Liver (tissue), 9 donors: ENCODE results near the gene ZNF83. TPM values are rescaled to one million over a fixed set of nuclear protein-coding genes. Genes with fewer than 3 reads are reported as not detected.
A peak's percentile ranks its signal among the peaks of the same experiment; 100 is the strongest.
"Not testable (repeated sequence)": the region's sequence is repeated elsewhere in the genome, so short reads cannot be mapped to it uniquely, and the experiment has no call there.

Source experiments
- DNase-seq: peaks from one replicate; pipeline ENCODE4 v3.0.0-alpha.2; 2017; ENCODE audit warnings: low spot score
- H3K27ac ChIP-seq, 2 donors: one replicate each; pipeline ENCODE4 v1.7.0; 2013; ENCODE audit warnings: inconsistent platforms in 2 of 2, low read length in 2 of 2, control low read depth in 1 of 2, low read depth in 1 of 2, mild to moderate bottlenecking in 1 of 2
- H3K27me3 ChIP-seq, 4 donors: one replicate each; pipeline versions ENCODE4 v1.6.1 to v1.7.0; 2013; ENCODE audit warnings: low read length in 3 of 4, inconsistent platforms in 1 of 4, mild to moderate bottlenecking in 1 of 4, moderate library complexity in 1 of 4; ENCODE audit not compliant: control insufficient read depth in 4 of 4, insufficient read depth in 4 of 4
- H3K36me3 ChIP-seq, 4 donors: one replicate each; pipeline versions ENCODE4 v1.6.1 to v1.7.0; 2013; ENCODE audit warnings: low read length in 3 of 4, mild to moderate bottlenecking in 3 of 4, low read depth in 1 of 4, moderate library complexity in 1 of 4; ENCODE audit not compliant: control insufficient read depth in 4 of 4, insufficient read depth in 3 of 4
- H3K4me1 ChIP-seq, 4 donors: one replicate each; pipeline versions ENCODE4 v1.6.1 to v1.7.0; 2013; ENCODE audit warnings: low read length in 3 of 4, mild to moderate bottlenecking in 3 of 4, moderate library complexity in 1 of 4; ENCODE audit not compliant: control insufficient read depth in 4 of 4, insufficient read depth in 4 of 4
- H3K4me3 ChIP-seq, 3 donors: one replicate each; pipeline versions ENCODE4 v1.6.1 to v1.7.0; 2013; ENCODE audit warnings: low read length in 3 of 3, control low read depth in 1 of 3, low read depth in 1 of 3, mild to moderate bottlenecking in 1 of 3
- H3K9ac ChIP-seq, 2 donors: one replicate each; pipeline ENCODE4 v1.7.0; 2013; ENCODE audit warnings: low read length in 2 of 2, mild to moderate bottlenecking in 2 of 2, moderate library complexity in 2 of 2, control low read depth in 1 of 2, low read depth in 1 of 2
- H3K9me3 ChIP-seq, 4 donors: one replicate each; pipeline versions ENCODE4 v1.6.1 to v1.7.0; 2013; ENCODE audit warnings: low read length in 3 of 4; ENCODE audit not compliant: control insufficient read depth in 4 of 4
- EGR1 ChIP-seq, 2 donors: IDR thresholded peaks; 2 replicates each; pipeline ENCODE4 v1.6.1; 2016 to 2018; ENCODE audit warnings: antibody characterized with exemption in 2 of 2, low read depth in 2 of 2
- FOXA1 ChIP-seq: IDR thresholded peaks from 2 replicates; pipeline ENCODE4 v1.6.1; 2016; ENCODE audit warnings: antibody characterized with exemption
- FOXA2 ChIP-seq: IDR thresholded peaks from 2 replicates; pipeline ENCODE4 v1.6.1; 2016; ENCODE audit warnings: antibody characterized with exemption
- GABPA ChIP-seq, 2 donors: IDR thresholded peaks in 1 of 2; conservative IDR thresholded peaks in 1 of 2; 2 replicates each; pipeline ENCODE4 v1.6.1; 2016; ENCODE audit warnings: antibody characterized with exemption in 2 of 2, mild to moderate bottlenecking in 1 of 2, moderate library complexity in 1 of 2
- HNF4A ChIP-seq, 2 donors: conservative IDR thresholded peaks; 2 replicates each; pipeline ENCODE4 v1.6.1; 2016; ENCODE audit warnings: antibody characterized with exemption in 2 of 2, mild to moderate bottlenecking in 2 of 2
- HNF4G ChIP-seq: IDR thresholded peaks from 2 replicates; pipeline ENCODE4 v1.6.1; 2016; ENCODE audit warnings: antibody characterized with exemption
- JUND ChIP-seq, 2 donors: IDR thresholded peaks; 2 replicates each; pipeline ENCODE4 v1.6.1; 2016; ENCODE audit warnings: antibody characterized with exemption in 2 of 2
- NR2F2 ChIP-seq: IDR thresholded peaks from 2 replicates; pipeline ENCODE4 v1.6.1; 2016; ENCODE audit warnings: antibody characterized with exemption
- RAD21 ChIP-seq, 2 donors: IDR thresholded peaks; 2 replicates each; pipeline ENCODE4 v1.6.1; 2016; ENCODE audit warnings: antibody characterized with exemption in 2 of 2, mild to moderate bottlenecking in 2 of 2
- RXRA ChIP-seq, 2 donors: IDR thresholded peaks; 2 replicates each; pipeline ENCODE4 v1.6.1; 2017 to 2018; ENCODE audit warnings: antibody characterized with exemption in 2 of 2, mild to moderate bottlenecking in 1 of 2
- SP1 ChIP-seq: IDR thresholded peaks from 2 replicates; pipeline ENCODE4 v1.6.1; 2018; ENCODE audit warnings: antibody characterized with exemption, mild to moderate bottlenecking
- TAF1 ChIP-seq: conservative IDR thresholded peaks from 2 replicates; pipeline ENCODE4 v1.6.1; 2016; ENCODE audit warnings: antibody characterized with exemption, mild to moderate bottlenecking
- YY1 ChIP-seq: IDR thresholded peaks from 2 replicates; pipeline ENCODE4 v1.6.1; 2016; ENCODE audit warnings: antibody characterized with exemption, mild to moderate bottlenecking
- WGBS: extraction: QIAGEN DNeasy Blood & Tissue Kit; methylation state at CpG from one replicate; pipeline ENCODE4 v1.1.7; 2013; 5-methylcytosine and 5-hydroxymethylcytosine counted together
- polyA plus RNA-seq, 2 donors: library from polyadenylated mRNA; stranded (reverse) in 1 of 2; unstranded in 1 of 2; fragments of 200-250 nt in 1 of 2; fragments of >200 nt in 1 of 2; fragmentation: Nextera tagmentation in 1 of 2; extraction: Ambion mirVana in 1 of 2; gene quantifications; one replicate each; pipeline versions ENCODE4 v1.2.1 to v1.2.3, GENCODE V29; 2013 to 2015
- total RNA-seq, 2 donors: library from RNA; depleted of rRNA; stranded (reverse); fragments of >200 nt; gene quantifications; one replicate each; pipeline ENCODE4 v1.2.3, GENCODE V29; 2014
- TF ChIP-seq, protein P1 (sequence below): fragments of 150-350 bp; IDR thresholded peaks from 2 replicates; pipeline ENCODE4 v1.5.1; 2017; ENCODE audit warnings: improper control_type of control experiment, low read depth, low read length; ENCODE audit not compliant: missing input control
- TF ChIP-seq, protein P2 (sequence below): IDR thresholded peaks from 2 replicates; pipeline ENCODE4 v1.6.1; 2016; ENCODE audit warnings: antibody characterized with exemption
- TF ChIP-seq, protein P3 (sequence below): IDR thresholded peaks from 2 replicates; pipeline ENCODE4 v1.6.1; 2016; ENCODE audit warnings: antibody characterized with exemption
- TF ChIP-seq, protein P4 (sequence below): IDR thresholded peaks from 2 replicates; pipeline ENCODE4 v1.6.1; 2016; ENCODE audit warnings: antibody characterized with exemption
- donor health status: healthy.
- donor health status: healthy.
- donor health status: healthy.
- donor health status: healthy.
- donor health status: healthy.

The ZNF83 gene
- total and polyA plus RNA-seq, 4 donors = 2.7 to 19.8 (median 5.9) TPM

DNA sequence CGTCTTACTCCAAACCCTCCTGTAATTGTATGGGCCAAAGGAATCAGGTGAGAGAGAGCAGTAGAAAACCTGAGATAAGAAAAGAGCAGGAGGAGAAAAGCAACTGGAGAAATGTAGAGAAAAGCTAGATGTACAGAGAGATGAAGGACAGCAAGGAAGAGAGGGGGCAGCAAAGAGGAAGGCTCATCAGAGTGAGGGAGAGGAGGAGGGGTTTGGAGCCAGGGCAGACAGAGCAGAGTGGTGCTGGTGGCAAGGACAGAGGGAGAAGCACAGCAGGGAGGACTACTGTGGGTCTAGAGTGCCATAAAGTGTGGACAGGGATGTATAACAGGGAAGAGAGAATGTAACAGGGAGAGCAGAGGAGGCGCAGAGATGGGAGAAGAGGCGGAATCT is 36.2 kb downstream of the ZNF83 start:
- H3K9ac ChIP-seq, DNase-seq, H3K27me3 ChIP-seq, H3K27ac ChIP-seq, H3K36me3 ChIP-seq: not testable (repeated sequence)
- peaks cover 0 to 11% (median 1%) of the 10 kb centered on the region in 4 donors for H3K4me1 ChIP-seq
- peak overlapping the region; percentile 58 to 70 (median 62) for H3K4me3 ChIP-seq
- WGBS = 64% methylated on average over 3 of the region's 3 CpGs
- H3K9me3 ChIP-seq = peaks cover 7 to 22% (median 15%) of the 10 kb centered on the region in 4 donors

DNA sequence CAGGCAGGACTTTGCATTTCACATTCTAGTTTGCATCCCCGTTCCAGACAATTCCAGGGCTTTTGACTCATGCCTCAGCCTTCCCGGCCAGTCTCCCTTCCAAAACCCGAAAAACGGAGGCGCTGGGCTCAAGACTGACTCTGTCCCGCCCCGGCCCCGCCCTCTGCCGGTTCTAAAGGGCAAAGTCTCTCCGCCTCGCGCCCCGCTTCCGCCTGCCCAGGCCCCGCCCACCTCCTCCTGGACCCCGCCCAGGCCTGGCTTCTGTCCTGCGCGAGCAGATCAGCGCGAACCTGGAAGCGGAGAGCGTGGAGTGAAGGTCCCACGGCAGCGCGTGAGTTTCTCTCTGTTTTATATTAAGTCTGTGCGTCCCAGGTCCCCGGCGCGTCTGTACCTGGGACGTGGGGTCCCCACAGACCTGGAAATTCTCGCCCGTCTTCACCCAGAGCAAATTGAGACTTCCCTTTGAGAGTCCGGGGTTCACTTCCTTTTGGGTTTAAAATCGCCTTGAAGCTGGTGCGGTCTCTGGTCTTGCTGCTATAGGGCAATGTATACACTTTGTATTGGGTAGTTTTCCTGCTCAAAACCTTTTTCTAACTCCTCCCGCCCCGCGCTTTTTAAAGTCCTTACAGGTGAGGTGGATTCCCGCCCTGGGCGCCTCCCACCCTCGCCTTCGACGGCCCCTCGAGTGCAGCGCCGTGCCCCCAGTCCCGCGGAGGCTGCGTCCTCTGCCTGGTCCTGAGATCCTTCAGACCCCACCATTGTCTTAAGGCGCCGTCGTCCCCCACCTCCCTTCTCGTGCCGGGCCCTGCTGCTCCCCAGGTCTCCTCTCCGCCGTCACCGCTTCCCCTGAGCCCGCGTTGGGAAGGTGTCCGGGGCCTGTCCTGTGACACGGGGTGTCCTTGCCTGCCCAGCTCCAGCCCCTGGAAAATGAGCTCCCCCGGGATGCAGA is 36.9 kb downstream of the ZNF83 start:
- H3K4me1 ChIP-seq = peaks cover 0 to 11% (median 1%) of the 10 kb centered on the region in 4 donors
- peak overlapping the region; percentile 58 to 70 (median 62) for H3K4me3 ChIP-seq
- peak; percentile 51 to 85 for TF ChIP-seq GABPA (IDR thresholded peaks at IDR 0.05 in 1 of 2, conservative IDR thresholded peaks at IDR 0.05 in 1 of 2)
- TF ChIP-seq SP1 = peak; percentile 75
- peak; percentile 20 for TF ChIP-seq NR2F2
- TF ChIP-seq YY1 = peak; percentile 57
- no peak for TF ChIP-seq RXRA (IDR thresholded peaks at IDR 0.05)
- TF ChIP-seq, protein P1, sequence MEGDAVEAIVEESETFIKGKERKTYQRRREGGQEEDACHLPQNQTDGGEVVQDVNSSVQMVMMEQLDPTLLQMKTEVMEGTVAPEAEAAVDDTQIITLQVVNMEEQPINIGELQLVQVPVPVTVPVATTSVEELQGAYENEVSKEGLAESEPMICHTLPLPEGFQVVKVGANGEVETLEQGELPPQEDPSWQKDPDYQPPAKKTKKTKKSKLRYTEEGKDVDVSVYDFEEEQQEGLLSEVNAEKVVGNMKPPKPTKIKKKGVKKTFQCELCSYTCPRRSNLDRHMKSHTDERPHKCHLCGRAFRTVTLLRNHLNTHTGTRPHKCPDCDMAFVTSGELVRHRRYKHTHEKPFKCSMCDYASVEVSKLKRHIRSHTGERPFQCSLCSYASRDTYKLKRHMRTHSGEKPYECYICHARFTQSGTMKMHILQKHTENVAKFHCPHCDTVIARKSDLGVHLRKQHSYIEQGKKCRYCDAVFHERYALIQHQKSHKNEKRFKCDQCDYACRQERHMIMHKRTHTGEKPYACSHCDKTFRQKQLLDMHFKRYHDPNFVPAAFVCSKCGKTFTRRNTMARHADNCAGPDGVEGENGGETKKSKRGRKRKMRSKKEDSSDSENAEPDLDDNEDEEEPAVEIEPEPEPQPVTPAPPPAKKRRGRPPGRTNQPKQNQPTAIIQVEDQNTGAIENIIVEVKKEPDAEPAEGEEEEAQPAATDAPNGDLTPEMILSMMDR = peak; percentile 24
- TF ChIP-seq, protein P2, sequence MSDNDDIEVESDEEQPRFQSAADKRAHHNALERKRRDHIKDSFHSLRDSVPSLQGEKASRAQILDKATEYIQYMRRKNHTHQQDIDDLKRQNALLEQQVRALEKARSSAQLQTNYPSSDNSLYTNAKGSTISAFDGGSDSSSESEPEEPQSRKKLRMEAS = peak; percentile 31
- peak in 1 of 2 donors; percentile 44 for TF ChIP-seq EGR1 (IDR thresholded peaks at IDR 0.05; ENCODE audit: low read depth in 2 of 2)
- TF ChIP-seq FOXA1 = no peak
- peak; percentile 28 to 63 for TF ChIP-seq RAD21 (IDR thresholded peaks at IDR 0.05)
- peak; percentile 84 to 85 for TF ChIP-seq HNF4A (conservative IDR thresholded peaks at IDR 0.05)
- TF ChIP-seq JUND (IDR thresholded peaks at IDR 0.05) = no peak
- peak; percentile 78 for TF ChIP-seq HNF4G
- 2% methylated on average over 62 of the region's 62 CpGs for WGBS
- peaks cover 9 to 22% (median 16%) of the 10 kb centered on the region in 4 donors for H3K9me3 ChIP-seq
- peak overlapping the region; percentile 33 to 65 for H3K9ac ChIP-seq
- H3K27ac ChIP-seq = peak overlapping the region in 1 of 2 donors; percentile 57
- no peaks in the 10 kb centered on the region for H3K27me3 ChIP-seq
- H3K36me3 ChIP-seq = peaks cover 0 to 3% (median 0%) of the 10 kb centered on the region in 4 donors
- DNase-seq = peak; percentile 95

DNA sequence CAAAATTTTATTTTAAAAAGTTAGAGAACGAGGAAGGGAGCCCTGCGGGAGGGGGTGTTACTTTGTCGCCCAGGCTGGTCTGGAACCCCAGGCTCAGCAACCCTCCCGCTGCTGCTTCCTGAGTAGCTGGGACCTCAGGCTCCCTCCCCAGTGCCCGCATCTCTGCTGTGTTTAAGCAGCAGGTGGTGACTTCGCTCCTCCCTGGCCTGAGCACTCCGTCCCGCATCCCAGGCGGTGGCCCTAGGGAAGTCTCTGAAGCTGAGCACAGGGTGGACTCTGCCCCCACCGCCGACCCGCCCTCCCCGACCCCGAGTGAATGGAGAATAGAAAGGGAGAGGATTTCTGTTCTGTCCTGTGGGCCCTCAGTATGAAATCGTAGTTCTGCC is 37.5 kb downstream of the ZNF83 start:
- Histone ChIP-seq H3K36me3 (peaks cover 0 to 7% (median 3%) of the 10 kb centered on the region in 4 donors), H3K9me3 (peaks cover 7 to 20% (median 17%) of the 10 kb centered on the region in 4 donors), H3K27ac (no peak overlapping the region), H3K4me1 (peaks cover 0 to 11% (median 1%) of the 10 kb centered on the region in 4 donors), H3K4me3 (peak overlapping the region; percentile 35 to 70 (median 58)), H3K27me3 (no peaks in the 10 kb centered on the region), H3K9ac (no peak overlapping the region)
- WGBS = 7% methylated on average over 15 of the region's 15 CpGs
- TF ChIP-seq YY1 (no peak), TAF1 (no peak), NR2F2 (no peak), JUND (IDR thresholded peaks at IDR 0.05) (no peak), EGR1 (IDR thresholded peaks at IDR 0.05; ENCODE audit: low read depth in 2 of 2) (no peak), HNF4G (no peak), FOXA2 (no peak), RXRA (IDR thresholded peaks at IDR 0.05) (no peak)
- TF ChIP-seq, protein P3, sequence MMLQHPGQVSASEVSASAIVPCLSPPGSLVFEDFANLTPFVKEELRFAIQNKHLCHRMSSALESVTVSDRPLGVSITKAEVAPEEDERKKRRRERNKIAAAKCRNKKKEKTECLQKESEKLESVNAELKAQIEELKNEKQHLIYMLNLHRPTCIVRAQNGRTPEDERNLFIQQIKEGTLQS = no peak
- TF ChIP-seq, protein P1 = no peak
- TF ChIP-seq, protein P4, sequence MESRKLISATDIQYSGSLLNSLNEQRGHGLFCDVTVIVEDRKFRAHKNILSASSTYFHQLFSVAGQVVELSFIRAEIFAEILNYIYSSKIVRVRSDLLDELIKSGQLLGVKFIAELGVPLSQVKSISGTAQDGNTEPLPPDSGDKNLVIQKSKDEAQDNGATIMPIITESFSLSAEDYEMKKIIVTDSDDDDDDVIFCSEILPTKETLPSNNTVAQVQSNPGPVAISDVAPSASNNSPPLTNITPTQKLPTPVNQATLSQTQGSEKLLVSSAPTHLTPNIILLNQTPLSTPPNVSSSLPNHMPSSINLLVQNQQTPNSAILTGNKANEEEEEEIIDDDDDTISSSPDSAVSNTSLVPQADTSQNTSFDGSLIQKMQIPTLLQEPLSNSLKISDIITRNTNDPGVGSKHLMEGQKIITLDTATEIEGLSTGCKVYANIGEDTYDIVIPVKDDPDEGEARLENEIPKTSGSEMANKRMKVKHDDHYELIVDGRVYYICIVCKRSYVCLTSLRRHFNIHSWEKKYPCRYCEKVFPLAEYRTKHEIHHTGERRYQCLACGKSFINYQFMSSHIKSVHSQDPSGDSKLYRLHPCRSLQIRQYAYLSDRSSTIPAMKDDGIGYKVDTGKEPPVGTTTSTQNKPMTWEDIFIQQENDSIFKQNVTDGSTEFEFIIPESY = no peak
- no peak for DNase-seq
